ENCODE data around the gene DMD.

The DMD gene

GRCh38 chrX:31130457-31131220 lies 2080.7 kb downstream of the DMD start:
- no peak for DNase-seq

DNA sequence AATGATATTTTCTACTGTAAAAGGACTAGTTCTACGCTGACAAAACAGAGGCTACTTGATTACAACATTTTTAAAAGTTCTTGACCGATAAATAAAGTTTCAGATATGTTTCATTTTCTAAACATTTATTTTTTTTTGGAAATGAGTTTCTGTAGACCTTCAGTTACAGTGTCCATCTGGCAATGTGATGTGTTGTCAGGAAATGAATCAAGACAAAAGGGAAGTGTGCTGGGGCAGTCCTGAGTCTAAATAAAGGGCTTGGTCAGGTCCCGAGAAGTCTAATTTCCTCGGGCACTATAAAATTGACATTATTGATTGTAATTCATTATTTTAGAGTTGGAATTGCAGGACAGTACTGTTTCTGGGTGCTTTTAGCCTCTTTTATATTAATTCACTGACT lies 2082.5 kb downstream of the DMD start:
- no peak for DNase-seq

GRCh38 chrX:31127716-31128115 lies 2083.6 kb downstream of the DMD start:
- DNase-seq: no peak

DNA sequence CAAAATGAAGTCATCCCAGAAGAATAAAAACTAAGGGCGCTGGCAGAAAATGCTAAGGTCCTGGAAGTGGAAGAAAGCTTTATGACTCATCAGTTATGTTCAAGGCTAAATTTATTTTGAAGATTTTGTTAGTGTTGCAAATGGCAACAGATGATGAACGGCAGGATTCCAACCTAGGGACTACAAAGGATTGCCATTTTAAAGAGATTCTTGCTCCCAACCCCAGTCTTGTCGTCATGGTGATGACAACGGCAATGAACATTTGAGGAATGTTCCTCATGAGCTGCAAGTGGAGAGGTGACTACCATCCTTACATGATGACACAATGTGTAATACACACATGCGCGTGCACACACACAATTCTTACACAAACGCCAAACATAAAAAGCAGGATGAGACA lies 2085.1 kb downstream of the DMD start:
- DNase-seq: no peak

- DNase-seq: peak; percentile 1
These were observed 2086.8 kb downstream of the DMD start for GRCh38 chrX:31124536-31124935.

DNA sequence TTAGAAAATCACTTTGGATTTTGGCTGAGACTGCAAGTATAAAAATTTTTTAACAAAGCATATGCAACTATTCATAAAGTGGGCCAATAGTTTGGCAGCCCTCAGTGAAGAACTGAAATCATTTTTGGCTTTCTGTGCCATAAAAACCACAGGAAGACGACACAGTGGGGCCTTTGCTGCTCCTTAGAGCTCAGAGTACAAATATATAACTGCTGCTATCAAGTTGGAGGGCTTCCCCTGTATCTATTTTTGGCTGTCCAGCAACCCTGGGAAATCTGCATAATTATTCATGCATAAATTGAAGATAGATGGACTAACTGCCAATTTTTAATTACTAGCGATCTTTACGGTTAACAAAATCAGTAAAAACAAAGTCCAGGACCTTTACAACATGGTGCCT lies 2088.0 kb downstream of the DMD start:
- no peak for DNase-seq

DNA sequence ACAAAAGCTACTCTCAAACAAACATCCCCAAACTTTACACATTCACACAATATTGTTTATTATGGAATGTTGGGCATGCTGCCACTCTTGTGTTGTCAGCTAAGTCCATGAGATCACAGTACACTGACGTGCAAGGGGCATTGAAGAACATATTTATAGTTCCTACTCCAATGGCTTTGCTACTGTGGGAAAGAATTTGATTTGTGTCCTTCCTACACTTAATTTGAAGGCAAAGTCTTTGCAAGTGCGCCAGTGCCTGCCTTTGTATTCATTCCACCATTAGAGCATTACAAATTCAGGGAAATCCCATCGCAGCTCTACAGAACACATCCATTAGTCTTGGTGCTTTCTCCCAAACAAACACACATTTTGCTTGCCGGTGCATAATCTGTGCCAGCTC lies 2094.1 kb downstream of the DMD start:
- no peak for DNase-seq

- DNase-seq: no peak
These were observed 2096.0 kb downstream of the DMD start for GRCh38 chrX:31115398-31115797.

GRCh38 chrX:31114858-31115257 lies 2096.5 kb downstream of the DMD start:
- no peak for DNase-seq

DNA sequence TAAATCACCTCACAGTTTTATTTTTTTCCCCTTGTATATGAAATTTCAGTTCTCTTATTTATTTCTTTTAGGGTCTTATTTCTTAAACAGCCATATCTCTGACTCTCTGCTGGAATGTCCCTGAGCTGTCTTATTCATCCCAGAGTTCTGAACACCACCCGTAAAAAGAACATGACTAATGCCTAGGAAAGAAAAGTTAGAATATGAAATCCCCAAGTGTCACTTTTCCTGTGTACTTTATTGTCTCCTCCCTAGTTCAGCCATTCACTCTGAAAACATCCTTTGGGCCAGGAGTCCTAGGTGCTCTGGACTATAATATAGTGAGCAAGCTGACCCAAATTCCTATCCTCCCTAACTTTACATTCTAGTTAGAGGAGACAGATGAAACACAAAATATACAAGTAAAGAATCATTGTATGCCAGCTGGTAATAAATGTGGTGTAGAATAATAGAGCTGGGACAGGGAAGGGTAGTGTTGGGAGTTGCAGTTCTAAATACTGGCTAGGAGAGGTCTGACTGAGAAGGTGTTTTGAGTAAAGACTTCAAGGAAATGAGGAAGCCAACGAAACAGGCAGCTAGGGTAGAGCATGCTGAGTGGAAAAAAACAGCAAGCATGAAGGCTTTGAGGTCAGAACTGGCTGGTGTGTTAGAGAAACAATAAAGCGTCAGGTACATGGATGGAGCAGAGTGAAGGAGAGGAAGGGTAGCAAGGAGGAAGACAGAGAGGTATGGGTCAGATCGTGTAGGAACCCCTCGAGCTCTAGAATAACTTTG lies 2098.9 kb downstream of the DMD start:
- DNase-seq: no peak

DNA sequence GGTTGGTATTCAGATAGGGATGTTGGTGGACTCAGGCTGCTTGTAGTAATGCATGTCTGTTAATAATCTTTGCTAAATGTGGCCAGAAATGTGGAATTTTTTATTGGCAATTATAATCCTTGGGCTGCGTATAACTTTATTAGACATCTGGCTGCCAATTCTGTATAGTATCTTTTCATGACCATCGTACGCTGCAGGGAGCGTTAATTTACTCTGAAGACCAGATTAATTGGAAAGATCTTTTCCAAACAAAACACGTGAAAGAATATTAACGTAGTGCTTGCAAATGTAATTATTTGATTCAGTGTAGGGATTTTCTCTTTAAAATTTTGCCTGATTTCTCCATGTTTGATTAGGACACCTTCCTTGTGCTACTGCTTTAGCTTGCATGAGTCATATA lies 2100.7 kb downstream of the DMD start:
- no peak for DNase-seq

GRCh38 chrX:31099536-31100090 lies 2111.7 kb downstream of the DMD start:
- no peak for DNase-seq

DNA sequence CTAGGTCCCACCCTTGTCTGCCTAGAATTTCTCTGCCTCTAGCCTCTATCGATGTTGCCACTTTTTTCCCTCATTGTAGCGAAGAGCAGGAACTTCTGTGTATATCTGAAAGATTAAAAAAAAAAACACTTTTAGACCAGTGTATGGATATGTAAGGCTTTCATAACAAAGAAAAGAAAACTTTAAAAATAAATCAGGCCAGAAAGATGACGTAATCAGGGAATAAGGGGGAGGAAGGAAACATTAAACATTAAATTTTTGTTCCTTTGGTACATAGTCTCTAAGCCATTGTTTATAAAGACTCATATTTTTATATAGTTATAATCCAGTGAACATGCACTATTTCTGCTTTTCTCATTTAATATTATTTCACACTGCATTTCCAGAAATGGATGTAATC lies 2113.3 kb downstream of the DMD start:
- no peak for DNase-seq

GRCh38 chrX:31093639-31093975 lies 2117.7 kb downstream of the DMD start:
- DNase-seq: no peak

DNA sequence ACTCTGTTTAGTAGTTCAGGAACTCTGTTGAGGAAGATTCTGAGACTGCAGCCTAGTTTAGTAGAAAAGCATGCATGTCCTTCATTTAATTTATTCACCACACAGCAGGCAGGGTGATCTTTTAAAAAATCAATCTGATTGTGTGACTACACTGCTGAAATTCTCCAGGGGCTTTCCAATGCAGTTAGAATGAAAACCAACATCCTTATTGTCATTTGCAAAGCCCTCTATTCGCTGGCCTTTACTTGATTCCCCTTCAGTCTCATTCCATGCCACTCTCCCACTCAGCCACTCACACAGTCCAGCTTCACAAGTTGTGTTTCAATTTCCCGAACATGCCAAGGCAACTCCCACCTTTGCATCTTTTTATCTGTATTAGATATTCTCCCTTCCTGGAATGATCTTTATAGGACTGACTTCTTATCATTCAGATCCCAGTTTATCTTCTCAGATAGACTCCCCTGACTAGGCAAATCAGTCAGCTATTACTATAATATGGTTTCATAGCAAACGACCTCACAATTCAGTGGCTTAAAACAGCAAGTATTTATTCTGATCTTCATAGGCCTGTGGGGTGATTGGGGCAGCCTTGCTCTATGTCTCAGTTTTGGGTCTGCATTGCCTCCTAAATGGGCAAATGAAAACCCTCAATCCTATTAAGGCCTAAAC lies 2118.2 kb downstream of the DMD start:
- DNase-seq: no peak

GRCh38 chrX:31092476-31092875 lies 2118.9 kb downstream of the DMD start:
- DNase-seq: no peak

- DNase-seq: no peak
These were observed 2119.5 kb downstream of the DMD start for GRCh38 chrX:31091819-31092218.

GRCh38 chrX:31074522-31074921 lies 2136.8 kb downstream of the DMD start:
- no peak for DNase-seq

DNA sequence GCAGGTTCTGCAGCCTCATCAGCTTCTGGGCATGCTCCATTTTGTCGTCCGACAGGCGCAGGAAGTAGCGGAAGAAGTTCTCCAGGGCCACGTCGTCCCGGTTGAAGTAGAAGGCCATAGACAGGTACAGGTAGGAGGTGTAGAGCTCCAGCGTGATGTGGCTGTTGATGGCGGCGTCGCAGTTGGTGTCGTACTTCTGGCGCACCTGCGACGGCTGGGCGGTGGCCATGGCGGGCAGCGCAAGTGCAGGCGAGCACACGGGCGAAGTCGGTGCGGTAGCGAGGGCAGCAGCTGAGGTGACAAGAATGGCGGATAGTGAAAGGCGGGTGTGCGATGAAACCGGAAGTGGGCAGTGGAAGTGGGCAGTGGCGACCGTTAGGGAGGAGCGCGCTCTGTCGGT lies 2139.6 kb downstream of the DMD start, which contains the start of gene FTHL17:
FTHL17 (minus strand) TSS at position 317 of the 400 bp plus-strand sequence; CDS start at position 229, 88 bp downstream.
- no peak for DNase-seq

DNA sequence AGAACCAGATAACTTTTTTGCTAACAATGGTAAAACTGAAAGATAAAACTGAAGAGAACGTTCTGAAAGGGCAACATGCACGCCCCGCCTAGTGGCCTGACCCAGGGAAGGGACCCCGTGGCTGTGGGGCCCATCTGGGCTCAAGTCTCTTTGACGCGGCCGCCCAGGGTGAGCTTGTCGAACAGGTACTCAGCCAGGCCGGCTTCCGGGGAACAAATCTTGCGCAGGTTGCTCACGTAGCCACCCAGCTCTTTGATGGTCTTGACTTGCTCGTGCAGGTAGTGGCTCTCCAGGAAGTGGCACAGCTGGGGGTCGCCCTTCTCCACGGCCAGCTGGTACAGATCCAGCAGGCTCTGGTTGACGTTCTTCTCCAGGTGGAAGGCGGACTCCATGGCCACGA lies 2140.1 kb downstream of the DMD start:
- no peak for DNase-seq

GRCh38 chrX:31070057-31070468 lies 2141.3 kb downstream of the DMD start:
- DNase-seq: no peak
